HepG2 (cell line): ENCODE results near the gene SGMS1. TPM values are rescaled to one million over a fixed set of nuclear protein-coding genes. Genes with fewer than 3 reads are reported as not detected.

Source experiments
- DR1 ChIP-seq: sonication (generic); formaldehyde crosslinking; IDR thresholded peaks from 2 replicates; pipeline ENCODE4 v1.8.0; 2021; ENCODE audit warnings: mild to moderate bottlenecking, missing genetic modification reagents, inconsistent platforms
- GABPB1 ChIP-seq: IDR thresholded peaks from 2 replicates; pipeline ENCODE4 v1.6.1; 2016; ENCODE audit warnings: mild to moderate bottlenecking, missing genetic modification reagents, moderate library complexity, missing compliant biosample characterization
- HNRNPL ChIP-seq: fragments of 200-400 bp; formaldehyde crosslinking; IDR thresholded peaks from 2 replicates; pipeline ENCODE4 v1.6.1; 2017; ENCODE audit warnings: mild to moderate bottlenecking, low read depth, low read length
- KLF9 ChIP-seq: IDR thresholded peaks from 2 replicates; pipeline ENCODE4 v1.6.1; 2016; ENCODE audit warnings: low read depth
- MED8 ChIP-seq: sonication (generic); formaldehyde crosslinking; IDR thresholded peaks from 2 replicates; pipeline ENCODE4 v1.8.1; 2023; ENCODE audit warnings: mild to moderate bottlenecking, missing genetic modification reagents; ENCODE audit not compliant: insufficient replicate concordance
- MZF1 ChIP-seq: sonication (generic); formaldehyde crosslinking; IDR thresholded peaks from 2 replicates; pipeline ENCODE4 v1.8.1; 2023; ENCODE audit warnings: mild to moderate bottlenecking, missing genetic modification reagents, borderline replicate concordance
- NCOR1 ChIP-seq: fragments of 200-600 bp; sonication (generic); IDR thresholded peaks from 2 replicates; pipeline ENCODE4 v1.7.0; 2017; ENCODE audit warnings: antibody characterized with exemption, low read length, borderline replicate concordance
- PAX8 ChIP-seq: sonication (generic); formaldehyde crosslinking; IDR thresholded peaks from 2 replicates; pipeline ENCODE4 v1.8.0; 2022; ENCODE audit warnings: mild to moderate bottlenecking, missing genetic modification reagents, borderline replicate concordance
- PHF5A ChIP-seq: IDR thresholded peaks from one replicate; pipeline ENCODE4 v1.6.1; 2018; ENCODE audit warnings: low read depth, missing genetic modification reagents; ENCODE audit not compliant: unreplicated experiment
- POLR2AphosphoS5 ChIP-seq: IDR thresholded peaks from 2 replicates; pipeline ENCODE4 v1.6.1; 2012; ENCODE audit warnings: low read depth, low read length
- PRPF4 ChIP-seq: fragments of 200-400 bp; formaldehyde crosslinking; IDR thresholded peaks from 2 replicates; pipeline ENCODE4 v1.6.1; 2016; ENCODE audit warnings: low read length, low read depth; ENCODE audit not compliant: poor library complexity, severe bottlenecking
- RFX1 ChIP-seq: fragments of 450-650 bp; IDR thresholded peaks from 2 replicates; pipeline ENCODE4 v1.6.1; 2017
- RXRB ChIP-seq: IDR thresholded peaks from 2 replicates; pipeline ENCODE4 v1.6.1; 2016; ENCODE audit warnings: borderline replicate concordance, missing genetic modification reagents, missing compliant biosample characterization
- SAP130 ChIP-seq: IDR thresholded peaks from 2 replicates; pipeline ENCODE4 v1.6.1; 2016; ENCODE audit warnings: low read depth
- ZMYM3 ChIP-seq: sonication (generic); formaldehyde crosslinking; IDR thresholded peaks from 2 replicates; pipeline ENCODE4 v1.5.1; 2020; ENCODE audit warnings: mild to moderate bottlenecking, missing genetic modification reagents
- ZNF121 ChIP-seq: sonication (generic); formaldehyde crosslinking; IDR thresholded peaks from 2 replicates; pipeline ENCODE4 v1.5.0; 2020; ENCODE audit warnings: mild to moderate bottlenecking, missing genetic modification reagents
- ZNF383 ChIP-seq: sonication (generic); formaldehyde crosslinking; IDR thresholded peaks from 2 replicates; pipeline ENCODE4 v1.4.0; 2020; ENCODE audit warnings: missing genetic modification reagents, mild to moderate bottlenecking, borderline replicate concordance
- ZNF501 ChIP-seq: sonication (generic); formaldehyde crosslinking; IDR thresholded peaks from 2 replicates; pipeline ENCODE4 v1.5.1; 2020; ENCODE audit warnings: mild to moderate bottlenecking, moderate library complexity, missing genetic modification reagents
- ZNF547 ChIP-seq: sonication (generic); formaldehyde crosslinking; IDR thresholded peaks from 2 replicates; pipeline ENCODE4 v1.5.1; 2020; ENCODE audit warnings: mild to moderate bottlenecking, missing genetic modification reagents
- ZNF614 ChIP-seq: IDR thresholded peaks from 2 replicates; pipeline ENCODE4 v1.6.1; 2018; ENCODE audit warnings: missing biosample characterization, missing genetic modification reagents, inconsistent platforms, borderline replicate concordance
- ZNF7 ChIP-seq: IDR thresholded peaks from 2 replicates; pipeline ENCODE4 v1.6.1; 2016; ENCODE audit warnings: missing biosample characterization, missing genetic modification reagents
- ZSCAN30 ChIP-seq: sonication (generic); formaldehyde crosslinking; IDR thresholded peaks from 2 replicates; pipeline ENCODE4 v1.5.0; 2020; ENCODE audit warnings: mild to moderate bottlenecking, missing genetic modification reagents
- polyA plus RNA-seq, 8 experiments: library from polyadenylated mRNA; depleted of rRNA in 3 of 8; stranded (reverse) in 7 of 8; unstranded in 1 of 8; fragments of >200 nt; fragmentation: Illumina TruSeq in 4 of 8; extraction: Trizol in 4 of 8; gene quantifications; 2 replicates each; pipeline versions ENCODE4 v1.2.1 to v1.2.3, GENCODE V29; 2011 to 2016; ENCODE audit warnings: low read depth in 4 of 8, missing spikeins in 1 of 8, mixed read lengths in 1 of 8; ENCODE audit not compliant: insufficient read depth in 1 of 8
- total RNA-seq, 5 experiments: library from RNA; depleted of rRNA; stranded (reverse); fragments of >200 nt; fragmentation: Illumina TruSeq; extraction: Trizol; gene quantifications; 2 replicates each; pipeline ENCODE4 v1.2.3, GENCODE V29; 2016; ENCODE audit warnings: low read depth in 1 of 5
- TF ChIP-seq, protein P1 (sequence below): sonication (generic); formaldehyde crosslinking; IDR thresholded peaks from 2 replicates; pipeline ENCODE4 v1.5.0; 2020; ENCODE audit warnings: missing genetic modification reagents, mild to moderate bottlenecking, borderline replicate concordance
- TF ChIP-seq, protein P2 (sequence below): sonication (generic); formaldehyde crosslinking; IDR thresholded peaks from 2 replicates; pipeline ENCODE4 v1.4.0; 2020; ENCODE audit warnings: missing genetic modification reagents, borderline replicate concordance
- TF ChIP-seq, protein P3 (sequence below): sonication (generic); formaldehyde crosslinking; IDR thresholded peaks from 2 replicates; pipeline ENCODE4 v1.4.0; 2020; ENCODE audit warnings: missing genetic modification reagents
- TF ChIP-seq, protein P4 (sequence below): sonication (generic); formaldehyde crosslinking; IDR thresholded peaks from 2 replicates; pipeline ENCODE4 v1.4.0; 2020; ENCODE audit warnings: missing genetic modification reagents, mild to moderate bottlenecking, borderline replicate concordance

Gene SGMS1
- total and polyA plus RNA-seq, 2 of the 13 experiments (the other 11 are each of a cell fraction or from before 2014, with no cell fraction given) = 6.5 to 15.1 TPM

DNA sequence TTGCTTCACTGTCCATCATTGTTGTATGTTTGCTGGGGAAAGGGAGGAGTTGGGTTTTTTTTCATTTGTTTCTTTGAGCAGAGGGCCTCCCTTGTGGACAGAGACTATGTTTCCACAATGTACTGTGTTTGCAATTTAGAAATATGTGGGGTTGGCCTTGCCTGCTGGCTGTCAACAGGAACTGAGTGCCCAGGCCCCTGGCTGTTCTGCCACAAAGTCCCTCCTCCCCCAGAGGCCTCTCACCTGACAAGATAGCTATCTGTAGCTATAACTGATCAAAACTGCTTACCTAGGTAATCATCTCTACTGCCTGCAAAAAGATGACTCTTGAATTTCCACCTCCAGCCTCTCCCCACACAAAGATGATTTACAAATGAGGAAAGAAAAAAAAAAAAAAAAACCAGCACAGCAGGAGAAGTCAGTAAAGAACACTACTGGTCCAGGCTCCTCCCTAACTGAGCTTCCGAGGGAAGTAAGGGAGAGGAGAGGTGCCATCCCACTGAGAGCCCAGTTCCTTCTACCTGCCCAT is 121.8 kb downstream of the SGMS1 start (continued):
- TF ChIP-seq SAP130 (CRISPR knock-in tag) = peak; percentile 79
- TF ChIP-seq, protein P1, sequence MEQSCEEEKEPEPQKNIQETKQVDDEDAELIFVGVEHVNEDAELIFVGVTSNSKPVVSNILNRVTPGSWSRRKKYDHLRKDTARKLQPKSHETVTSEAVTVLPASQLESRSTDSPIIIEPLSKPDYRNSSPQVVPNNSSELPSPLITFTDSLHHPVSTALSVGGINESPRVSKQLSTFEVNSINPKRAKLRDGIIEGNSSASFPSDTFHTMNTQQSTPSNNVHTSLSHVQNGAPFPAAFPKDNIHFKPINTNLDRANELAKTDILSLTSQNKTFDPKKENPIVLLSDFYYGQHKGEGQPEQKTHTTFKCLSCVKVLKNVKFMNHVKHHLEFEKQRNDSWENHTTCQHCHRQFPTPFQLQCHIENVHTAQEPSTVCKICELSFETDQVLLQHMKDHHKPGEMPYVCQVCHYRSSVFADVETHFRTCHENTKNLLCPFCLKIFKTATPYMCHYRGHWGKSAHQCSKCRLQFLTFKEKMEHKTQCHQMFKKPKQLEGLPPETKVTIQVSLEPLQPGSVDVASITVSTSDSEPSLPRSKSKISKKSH = no peak
- no peak for TF ChIP-seq DR1 (CRISPR knock-in tag)
- no peak for TF ChIP-seq POLR2AphosphoS5
- TF ChIP-seq ZNF7 (CRISPR knock-in tag) = no peak
- no peak for TF ChIP-seq ZNF547 (CRISPR knock-in tag)
- TF ChIP-seq ZNF614 (CRISPR knock-in tag) = peak; percentile 65; the same call in 1 of the 2 replicates
- no peak for TF ChIP-seq ZNF121
- TF ChIP-seq, protein P2, sequence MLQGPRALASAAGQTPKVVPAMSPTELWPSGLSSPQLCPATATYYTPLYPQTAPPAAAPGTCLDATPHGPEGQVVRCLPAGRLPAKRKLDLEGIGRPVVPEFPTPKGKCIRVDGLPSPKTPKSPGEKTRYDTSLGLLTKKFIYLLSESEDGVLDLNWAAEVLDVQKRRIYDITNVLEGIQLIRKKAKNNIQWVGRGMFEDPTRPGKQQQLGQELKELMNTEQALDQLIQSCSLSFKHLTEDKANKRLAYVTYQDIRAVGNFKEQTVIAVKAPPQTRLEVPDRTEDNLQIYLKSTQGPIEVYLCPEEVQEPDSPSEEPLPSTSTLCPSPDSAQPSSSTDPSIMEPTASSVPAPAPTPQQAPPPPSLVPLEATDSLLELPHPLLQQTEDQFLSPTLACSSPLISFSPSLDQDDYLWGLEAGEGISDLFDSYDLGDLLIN (CRISPR knock-in tag) = no peak
- peak; percentile 43; the same call in 1 of the 2 replicates for TF ChIP-seq GABPB1 (CRISPR knock-in tag)
- TF ChIP-seq RXRB (CRISPR knock-in tag) = peak; percentile 50; the same call in 1 of the 2 replicates
- TF ChIP-seq ZNF501 (CRISPR knock-in tag) = peak; percentile 39; the same call in 1 of the 2 replicates
- no peak for TF ChIP-seq ZSCAN30 (CRISPR knock-in tag)
- no peak for TF ChIP-seq PRPF4
- no peak for TF ChIP-seq ZNF383
- TF ChIP-seq, protein P3, sequence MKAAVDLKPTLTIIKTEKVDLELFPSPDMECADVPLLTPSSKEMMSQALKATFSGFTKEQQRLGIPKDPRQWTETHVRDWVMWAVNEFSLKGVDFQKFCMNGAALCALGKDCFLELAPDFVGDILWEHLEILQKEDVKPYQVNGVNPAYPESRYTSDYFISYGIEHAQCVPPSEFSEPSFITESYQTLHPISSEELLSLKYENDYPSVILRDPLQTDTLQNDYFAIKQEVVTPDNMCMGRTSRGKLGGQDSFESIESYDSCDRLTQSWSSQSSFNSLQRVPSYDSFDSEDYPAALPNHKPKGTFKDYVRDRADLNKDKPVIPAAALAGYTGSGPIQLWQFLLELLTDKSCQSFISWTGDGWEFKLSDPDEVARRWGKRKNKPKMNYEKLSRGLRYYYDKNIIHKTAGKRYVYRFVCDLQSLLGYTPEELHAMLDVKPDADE (CRISPR knock-in tag) = no peak
- TF ChIP-seq ZMYM3 (CRISPR knock-in tag) = peak; percentile 56; the same call in 1 of the 2 replicates
- TF ChIP-seq KLF9 = no peak
- TF ChIP-seq MZF1 (CRISPR knock-in tag) = no peak
- no peak for TF ChIP-seq NCOR1
- TF ChIP-seq MED8 (CRISPR knock-in tag) = no peak
- TF ChIP-seq PHF5A (CRISPR knock-in tag) = no peak
- TF ChIP-seq, protein P4, sequence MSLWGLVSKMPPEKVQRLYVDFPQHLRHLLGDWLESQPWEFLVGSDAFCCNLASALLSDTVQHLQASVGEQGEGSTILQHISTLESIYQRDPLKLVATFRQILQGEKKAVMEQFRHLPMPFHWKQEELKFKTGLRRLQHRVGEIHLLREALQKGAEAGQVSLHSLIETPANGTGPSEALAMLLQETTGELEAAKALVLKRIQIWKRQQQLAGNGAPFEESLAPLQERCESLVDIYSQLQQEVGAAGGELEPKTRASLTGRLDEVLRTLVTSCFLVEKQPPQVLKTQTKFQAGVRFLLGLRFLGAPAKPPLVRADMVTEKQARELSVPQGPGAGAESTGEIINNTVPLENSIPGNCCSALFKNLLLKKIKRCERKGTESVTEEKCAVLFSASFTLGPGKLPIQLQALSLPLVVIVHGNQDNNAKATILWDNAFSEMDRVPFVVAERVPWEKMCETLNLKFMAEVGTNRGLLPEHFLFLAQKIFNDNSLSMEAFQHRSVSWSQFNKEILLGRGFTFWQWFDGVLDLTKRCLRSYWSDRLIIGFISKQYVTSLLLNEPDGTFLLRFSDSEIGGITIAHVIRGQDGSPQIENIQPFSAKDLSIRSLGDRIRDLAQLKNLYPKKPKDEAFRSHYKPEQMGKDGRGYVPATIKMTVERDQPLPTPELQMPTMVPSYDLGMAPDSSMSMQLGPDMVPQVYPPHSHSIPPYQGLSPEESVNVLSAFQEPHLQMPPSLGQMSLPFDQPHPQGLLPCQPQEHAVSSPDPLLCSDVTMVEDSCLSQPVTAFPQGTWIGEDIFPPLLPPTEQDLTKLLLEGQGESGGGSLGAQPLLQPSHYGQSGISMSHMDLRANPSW = 0 out of 2 replicates have a peak, but pooled peaks have one; percentile 33
- no peak for TF ChIP-seq HNRNPL
- no peak for TF ChIP-seq PAX8 (CRISPR knock-in tag)
- no peak for TF ChIP-seq RFX1
